T-helper 17 cell (primary cell): ENCODE measurements around the gene AP1S3. TPM values are rescaled to one million over a fixed set of nuclear protein-coding genes. Genes with fewer than 3 reads are reported as not detected.
"Not testable (repeated sequence)": the region's sequence is repeated elsewhere in the genome, so short reads cannot be mapped to it uniquely, and the experiment has no call there.

Experiments
- ATAC-seq: fragments of 150-1000 bp; cut with Tn5 transposase; 2 replicates; pipeline ENCODE4 v1.10.0; 2021; ENCODE audit warnings: mild to moderate bottlenecking, moderate library complexity
- DNase-seq, 3 donors: peaks; one replicate each; pipeline versions ENCODE4 v3.0.0 to v3.0.0-alpha.2; 2020 to 2021
- H3K9me3 ChIP-seq: one replicate; pipeline ENCODE4 v1.7.0; 2013; ENCODE audit warnings: low read length, mild to moderate bottlenecking; ENCODE audit not compliant: control insufficient read depth, poor library complexity, severe bottlenecking
- H3K27ac Mint-ChIP-seq: one replicate; pipeline ENCODE4 v1.8.0; 2022; ENCODE audit warnings: mild to moderate bottlenecking, moderate library complexity, mixed read lengths
- H3K27me3 Mint-ChIP-seq: one replicate; pipeline ENCODE4 v1.8.0; 2022; ENCODE audit warnings: mixed read lengths
- H3K36me3 Mint-ChIP-seq: one replicate; pipeline ENCODE4 v1.8.0; 2022; ENCODE audit warnings: low read depth, mixed read lengths
- H3K4me1 Mint-ChIP-seq: one replicate; pipeline ENCODE4 v1.8.0; 2022; ENCODE audit warnings: mild to moderate bottlenecking, mixed read lengths
- H3K4me3 Mint-ChIP-seq: one replicate; pipeline ENCODE4 v1.8.0; 2022; ENCODE audit warnings: mild to moderate bottlenecking, moderate library complexity, mixed read lengths
- total RNA-seq, 4 donors: library from RNA in 2 of 4; stranded (reverse) in 2 of 4; gene quantifications; one replicate each; pipeline ENCODE4 v1.2.3 and lab custom pipeline; 2022 to 2026

The AP1S3 gene
- total RNA-seq, 2 donors from 2014 or later, result 1.6 to 2.9 TPM

GRCh38 chr2:223835701-223836532, 1.5 kb downstream of the AP1S3 start:
- Mint-ChIP-seq H3K4me1 (peaks cover 12% of the 10 kb centered on the region), H3K4me3 (peak overlapping the region; percentile 93), H3K27me3 (no peaks in the 10 kb centered on the region), H3K27ac (peak overlapping the region; percentile 93), H3K36me3 (no peaks in the 10 kb centered on the region)
- DNase-seq (no peak), ATAC-seq (no peak)
- H3K9me3 ChIP-seq, result no peaks in the 10 kb centered on the region

- H3K36me3 Mint-ChIP-seq, result no peaks in the 10 kb centered on the region
- ATAC-seq, result no peak
- no peak overlapping the region for H3K4me3 Mint-ChIP-seq
- H3K4me1 Mint-ChIP-seq, result peaks cover 12% of the 10 kb centered on the region
- no peaks in the 10 kb centered on the region for H3K27me3 Mint-ChIP-seq
- H3K27ac Mint-ChIP-seq, result no peak overlapping the region
- no peak for DNase-seq
- H3K9me3 ChIP-seq, result no peaks in the 10 kb centered on the region
These were observed 3.0 kb downstream of the AP1S3 start for GRCh38 chr2:223834431-223834830.

- Mint-ChIP-seq H3K27ac (no peak overlapping the region), H3K27me3 (no peaks in the 10 kb centered on the region), H3K4me3 (no peak overlapping the region), H3K36me3 (no peaks in the 10 kb centered on the region), H3K4me1 (peaks cover 9% of the 10 kb centered on the region)
- ATAC-seq (no peak), DNase-seq (no peak)
- no peaks in the 10 kb centered on the region for H3K9me3 ChIP-seq
These were observed 5.0 kb downstream of the AP1S3 start for GRCh38 chr2:223832241-223832903.

- peaks cover 2% of the 10 kb centered on the region for H3K4me1 Mint-ChIP-seq
- ATAC-seq (no peak), DNase-seq (no peak)
- H3K4me3 Mint-ChIP-seq, result no peak overlapping the region
- no peaks in the 10 kb centered on the region for H3K36me3 Mint-ChIP-seq
- no peaks in the 10 kb centered on the region for H3K27me3 Mint-ChIP-seq
- no peaks in the 10 kb centered on the region for H3K9me3 ChIP-seq
- no peak overlapping the region for H3K27ac Mint-ChIP-seq
These were observed 8.3 kb downstream of the AP1S3 start for GRCh38 chr2:223829128-223829527.

GRCh38 chr2:223828314-223828713, 9.1 kb downstream of the AP1S3 start:
- H3K4me3 Mint-ChIP-seq, result no peak overlapping the region
- ATAC-seq, result no peak
- H3K27me3 Mint-ChIP-seq, result no peaks in the 10 kb centered on the region
- H3K9me3 ChIP-seq, result no peaks in the 10 kb centered on the region
- no peak overlapping the region for H3K27ac Mint-ChIP-seq
- DNase-seq, result no peak
- no peaks in the 10 kb centered on the region for H3K36me3 Mint-ChIP-seq
- peaks cover 2% of the 10 kb centered on the region for H3K4me1 Mint-ChIP-seq

GRCh38 chr2:223826995-223827394, 10.4 kb downstream of the AP1S3 start:
- ATAC-seq, result no peak
- DNase-seq, result no peak
- Mint-ChIP-seq H3K27me3 (no peaks in the 10 kb centered on the region), H3K27ac (no peak overlapping the region), H3K4me3 (no peak overlapping the region), H3K4me1 (peaks cover 2% of the 10 kb centered on the region), H3K36me3 (no peaks in the 10 kb centered on the region)
- H3K9me3 ChIP-seq, result no peaks in the 10 kb centered on the region

GRCh38 chr2:223824301-223824700, 13.1 kb downstream of the AP1S3 start:
- no peaks in the 10 kb centered on the region for H3K9me3 ChIP-seq
- peaks cover 2% of the 10 kb centered on the region for H3K36me3 Mint-ChIP-seq
- H3K4me3 Mint-ChIP-seq, result no peak overlapping the region
- no peaks in the 10 kb centered on the region for H3K27me3 Mint-ChIP-seq
- ATAC-seq (no peak), DNase-seq (no peak)
- H3K27ac Mint-ChIP-seq, result no peak overlapping the region
- H3K4me1 Mint-ChIP-seq, result peaks cover 4% of the 10 kb centered on the region

GRCh38 chr2:223822818-223823217, 14.6 kb downstream of the AP1S3 start:
- Mint-ChIP-seq H3K4me3 (no peak overlapping the region), H3K36me3 (peaks cover 2% of the 10 kb centered on the region), H3K27ac (no peak overlapping the region), H3K4me1 (peaks cover 4% of the 10 kb centered on the region), H3K27me3 (no peaks in the 10 kb centered on the region)
- ATAC-seq (no peak), DNase-seq (no peak)
- H3K9me3 ChIP-seq, result no peaks in the 10 kb centered on the region

GRCh38 chr2:223820549-223820948, 16.8 kb downstream of the AP1S3 start:
- Mint-ChIP-seq H3K27me3 (no peaks in the 10 kb centered on the region), H3K36me3 (peaks cover 4% of the 10 kb centered on the region), H3K4me3 (no peak overlapping the region), H3K4me1 (peaks cover 4% of the 10 kb centered on the region), H3K27ac (no peak overlapping the region)
- ATAC-seq, result no peak
- no peaks in the 10 kb centered on the region for H3K9me3 ChIP-seq
- DNase-seq, result no peak

- no peak overlapping the region for H3K27ac Mint-ChIP-seq
- no peaks in the 10 kb centered on the region for H3K9me3 ChIP-seq
- no peak overlapping the region for H3K4me3 Mint-ChIP-seq
- peaks cover 4% of the 10 kb centered on the region for H3K36me3 Mint-ChIP-seq
- DNase-seq (no peak), ATAC-seq (no peak)
- H3K4me1 Mint-ChIP-seq, result peaks cover 4% of the 10 kb centered on the region
- H3K27me3 Mint-ChIP-seq, result no peaks in the 10 kb centered on the region
These were observed 17.5 kb downstream of the AP1S3 start for GRCh38 chr2:223819891-223820290.

- Mint-ChIP-seq H3K4me1 (peaks cover 4% of the 10 kb centered on the region), H3K36me3 (peaks cover 4% of the 10 kb centered on the region), H3K27me3 (no peaks in the 10 kb centered on the region), H3K4me3 (no peak overlapping the region), H3K27ac (no peak overlapping the region)
- ATAC-seq (no peak), DNase-seq (no peak)
- H3K9me3 ChIP-seq, result no peaks in the 10 kb centered on the region
These were observed 21.4 kb downstream of the AP1S3 start for GRCh38 chr2:223815884-223816570.

GRCh38 chr2:223815186-223815883, 22.0 kb downstream of the AP1S3 start:
- ATAC-seq (no peak), DNase-seq (no peak)
- H3K9me3 ChIP-seq, result no peaks in the 10 kb centered on the region
- Mint-ChIP-seq H3K27me3 (no peaks in the 10 kb centered on the region), H3K27ac (no peak overlapping the region), H3K36me3 (peaks cover 3% of the 10 kb centered on the region), H3K4me1 (no peaks in the 10 kb centered on the region), H3K4me3 (no peak overlapping the region)

- DNase-seq, H3K27ac Mint-ChIP-seq, ATAC-seq, H3K27me3 Mint-ChIP-seq, H3K4me3 Mint-ChIP-seq, H3K36me3 Mint-ChIP-seq, H3K4me1 Mint-ChIP-seq, H3K9me3 ChIP-seq: not testable (repeated sequence)
These were observed 22.6 kb downstream of the AP1S3 start for GRCh38 chr2:223814764-223815163.
